Coronary artery (tissue), 2 donors: ENCODE measurements around the gene APH1B.

ENCODE experiments used
- DNase-seq: peaks from one replicate; pipeline ENCODE4 v3.0.0-alpha.2; 2017; ENCODE audit warnings: low spot score
- H3K27ac ChIP-seq, 2 donors: fragments of 200-600 bp; sonication (generic); one replicate each; pipeline ENCODE4 v1.5.1; 2016 to 2019
- H3K4me3 ChIP-seq: fragments of 200-600 bp; sonication (generic); 2 replicates; pipeline ENCODE4 v1.5.1; 2016; ENCODE audit warnings: mild to moderate bottlenecking, moderate library complexity
- TF ChIP-seq, protein P1 (sequence below): fragments of 200-600 bp; sonication (generic); IDR thresholded peaks from one replicate; pipeline ENCODE4 v1.5.1; 2019; ENCODE audit warnings: antibody characterized with exemption

The APH1B gene

DNA sequence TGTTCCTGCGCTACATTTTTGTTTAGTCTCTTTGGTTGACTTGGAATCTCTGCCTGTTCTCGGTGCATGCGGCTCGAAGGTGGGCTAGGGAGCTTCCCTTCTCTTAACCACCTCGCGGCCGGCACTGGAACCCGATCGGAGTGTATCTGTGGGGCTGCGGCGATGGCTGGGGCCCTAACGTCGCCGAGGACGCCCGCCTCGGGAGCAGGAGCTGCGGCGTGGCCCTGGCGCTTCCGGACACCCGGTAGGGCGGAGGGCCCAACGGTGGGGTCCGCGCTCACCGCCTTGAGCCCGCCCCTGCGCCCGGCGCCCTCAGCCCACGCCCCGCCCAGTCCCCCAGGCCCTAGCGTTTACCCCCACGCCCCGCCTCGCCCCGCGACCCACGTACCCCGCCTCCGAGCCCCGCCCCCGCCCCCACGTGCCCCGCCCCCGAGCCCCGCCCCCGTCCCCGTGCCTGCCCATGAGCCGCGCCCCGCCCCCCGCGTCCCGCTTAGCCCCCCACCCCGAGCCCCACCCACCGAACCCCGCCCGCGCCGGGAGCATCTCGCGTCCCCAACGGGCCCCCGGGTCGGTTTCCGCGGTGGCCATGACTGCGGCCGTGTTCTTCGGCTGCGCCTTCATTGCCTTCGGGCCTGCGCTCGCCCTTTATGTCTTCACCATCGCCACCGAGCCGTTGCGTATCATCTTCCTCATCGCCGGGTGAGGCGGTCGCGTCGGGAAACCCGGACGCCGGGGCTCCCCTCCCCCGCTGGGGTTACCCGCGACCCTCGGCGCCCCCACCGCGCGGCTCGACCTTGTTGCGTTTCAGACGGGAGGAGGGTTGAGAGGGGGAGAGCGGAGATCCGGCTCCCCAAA is at the start of gene APH1B:
Gene APH1B (plus strand): TSS at position 568 of the 855 bp plus-strand sequence. CDS start 19 bp downstream, at position 587.
- TF ChIP-seq, protein P1, sequence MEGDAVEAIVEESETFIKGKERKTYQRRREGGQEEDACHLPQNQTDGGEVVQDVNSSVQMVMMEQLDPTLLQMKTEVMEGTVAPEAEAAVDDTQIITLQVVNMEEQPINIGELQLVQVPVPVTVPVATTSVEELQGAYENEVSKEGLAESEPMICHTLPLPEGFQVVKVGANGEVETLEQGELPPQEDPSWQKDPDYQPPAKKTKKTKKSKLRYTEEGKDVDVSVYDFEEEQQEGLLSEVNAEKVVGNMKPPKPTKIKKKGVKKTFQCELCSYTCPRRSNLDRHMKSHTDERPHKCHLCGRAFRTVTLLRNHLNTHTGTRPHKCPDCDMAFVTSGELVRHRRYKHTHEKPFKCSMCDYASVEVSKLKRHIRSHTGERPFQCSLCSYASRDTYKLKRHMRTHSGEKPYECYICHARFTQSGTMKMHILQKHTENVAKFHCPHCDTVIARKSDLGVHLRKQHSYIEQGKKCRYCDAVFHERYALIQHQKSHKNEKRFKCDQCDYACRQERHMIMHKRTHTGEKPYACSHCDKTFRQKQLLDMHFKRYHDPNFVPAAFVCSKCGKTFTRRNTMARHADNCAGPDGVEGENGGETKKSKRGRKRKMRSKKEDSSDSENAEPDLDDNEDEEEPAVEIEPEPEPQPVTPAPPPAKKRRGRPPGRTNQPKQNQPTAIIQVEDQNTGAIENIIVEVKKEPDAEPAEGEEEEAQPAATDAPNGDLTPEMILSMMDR: no peak
- peak within 1 kb of the TSS; percentile 67 to 96 for H3K27ac ChIP-seq
- peak within 1 kb of the TSS; percentile 97 for H3K4me3 ChIP-seq
- DNase-seq: peak; percentile 86

DNA sequence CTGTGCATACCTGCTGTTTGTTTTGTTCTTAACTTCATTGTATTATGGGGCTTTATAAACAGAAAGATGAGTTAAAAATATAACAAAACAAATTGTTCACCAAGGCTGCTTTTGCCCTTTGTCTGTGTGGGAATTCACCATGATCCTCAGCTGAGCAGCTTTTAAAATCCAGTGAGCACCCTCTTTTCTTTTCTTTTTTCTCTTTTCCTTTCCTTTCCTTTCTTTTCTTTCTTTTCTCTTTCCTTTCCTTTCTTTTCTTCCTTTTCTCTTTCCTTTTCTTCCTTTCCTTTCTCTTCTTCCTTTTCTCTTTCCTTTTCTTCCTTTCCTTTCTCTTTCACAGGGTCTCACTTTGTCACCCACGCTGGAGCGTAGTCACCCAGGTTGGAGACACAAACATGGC is 49.7 kb upstream of the APH1B start:
- DNase-seq: no peak
- H3K4me3 ChIP-seq: no peak overlapping the region
- TF ChIP-seq, protein P1: no peak
- H3K27ac ChIP-seq: no peak overlapping the region

DNA sequence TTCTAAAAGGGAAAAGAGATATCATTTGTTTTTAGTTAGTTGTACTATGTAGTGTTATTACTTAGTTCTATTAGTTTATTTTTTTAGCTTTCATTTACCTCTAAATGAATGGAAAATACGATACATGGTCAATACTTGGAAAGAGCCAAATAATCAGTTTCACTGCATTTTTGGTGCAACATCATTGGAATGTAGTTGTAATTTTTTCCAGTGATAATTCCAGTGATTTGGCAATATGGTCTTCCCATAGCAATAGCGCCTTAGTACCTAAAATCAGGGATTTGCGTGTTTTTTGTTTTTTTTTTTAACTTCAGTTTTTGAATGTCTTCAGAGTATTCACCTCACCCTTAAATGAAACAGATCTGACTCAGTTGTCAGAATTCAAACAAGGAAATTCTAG is 46.2 kb upstream of the APH1B start:
- Histone ChIP-seq H3K4me3 (no peak overlapping the region), H3K27ac (no peak overlapping the region)
- no peak for DNase-seq
- TF ChIP-seq, protein P1: no peak

DNA sequence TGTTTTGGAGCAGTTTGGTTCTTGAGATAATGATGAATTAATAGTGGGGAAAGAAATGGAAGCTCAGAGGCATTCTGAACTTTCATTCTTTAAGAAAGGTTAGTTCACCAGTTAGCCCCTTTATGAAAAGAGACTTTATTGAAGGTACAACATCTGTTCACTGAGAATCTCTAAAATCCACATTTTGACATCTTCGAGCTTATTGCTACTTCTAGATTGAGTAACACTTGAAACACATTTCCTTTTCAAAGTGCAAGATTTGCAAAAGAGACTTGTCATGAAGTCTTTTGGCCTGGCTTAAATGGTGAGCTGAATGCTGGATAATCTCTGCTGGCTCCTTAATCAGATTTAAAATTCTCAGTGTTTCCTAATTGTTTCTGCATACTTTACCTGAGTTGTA is 45.7 kb upstream of the APH1B start:
- no peak for DNase-seq
- TF ChIP-seq, protein P1: no peak
- H3K27ac ChIP-seq: no peak overlapping the region
- no peak overlapping the region for H3K4me3 ChIP-seq

DNA sequence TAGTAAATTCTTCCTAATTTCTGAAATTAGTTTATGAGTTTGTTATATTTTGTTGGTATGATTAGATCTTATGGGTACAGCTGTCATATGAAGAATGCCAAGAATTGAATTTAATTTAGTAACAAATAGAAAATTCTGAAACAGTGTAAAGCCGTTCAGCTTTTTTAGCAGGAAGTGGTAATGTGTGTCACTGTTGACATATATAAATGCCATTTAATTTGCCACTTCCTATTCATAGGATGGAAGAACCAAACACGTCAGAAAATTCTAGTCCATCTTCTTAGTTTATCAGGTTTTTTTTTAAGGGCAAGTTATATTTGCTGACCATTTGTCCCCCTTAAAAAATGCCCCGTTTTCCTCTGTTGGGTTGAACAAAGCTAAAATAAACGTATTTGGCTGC is 45.0 kb upstream of the APH1B start:
- DNase-seq: no peak
- TF ChIP-seq, protein P1: no peak
- Histone ChIP-seq H3K4me3 (no peak overlapping the region), H3K27ac (no peak overlapping the region)

DNA sequence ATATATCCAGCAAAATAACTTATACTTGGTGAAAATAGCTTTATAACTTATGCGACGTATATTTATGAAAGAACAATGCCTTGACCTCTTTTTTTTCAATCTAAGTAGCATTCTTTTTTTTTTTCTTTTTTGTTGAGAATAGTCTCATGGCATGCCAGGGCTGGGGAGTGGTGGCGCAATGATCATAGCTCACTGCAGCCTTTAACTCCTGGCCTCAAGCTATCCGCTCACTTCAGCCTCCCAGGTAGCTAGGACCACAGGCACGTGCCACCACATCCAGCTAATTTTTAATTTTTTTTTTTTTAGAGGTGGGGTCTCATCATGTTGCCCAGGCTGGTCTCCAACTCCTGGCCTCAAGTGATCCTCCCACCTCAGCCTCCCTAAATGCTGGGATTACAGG is 44.5 kb upstream of the APH1B start:
- TF ChIP-seq, protein P1: no peak

More for the DNA sequence above, 44.5 kb upstream of the APH1B start:
- Histone ChIP-seq H3K4me3 (no peak overlapping the region), H3K27ac (no peak overlapping the region)
- no peak for DNase-seq
